ENCODE data around the gene GLIS1.

DNA sequence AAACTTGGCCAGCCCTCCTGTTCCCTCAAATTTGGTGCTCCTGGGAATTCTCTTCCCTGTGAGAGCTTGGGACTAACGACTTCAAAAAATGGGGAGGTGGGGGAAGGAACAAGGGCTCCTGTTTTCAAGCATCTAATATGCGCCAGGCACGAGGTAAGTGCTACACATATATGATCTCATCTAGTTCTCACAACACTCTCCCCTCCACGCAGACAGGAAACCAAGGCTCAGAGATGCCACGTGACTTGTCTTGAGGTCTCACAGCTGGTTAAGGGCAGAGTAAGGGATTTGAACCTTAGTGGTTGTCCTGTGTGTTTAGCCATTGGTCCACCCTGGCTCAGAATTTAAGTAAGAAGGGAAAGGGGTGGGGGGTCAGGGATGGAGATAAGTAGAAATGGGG, 153.8 kb downstream of the GLIS1 start:
- no peak for TF ChIP-seq POLR2A (IDR thresholded peaks at IDR 0.05; ENCODE audit: extremely low read depth, insufficient read length)
- TF ChIP-seq, protein P1, sequence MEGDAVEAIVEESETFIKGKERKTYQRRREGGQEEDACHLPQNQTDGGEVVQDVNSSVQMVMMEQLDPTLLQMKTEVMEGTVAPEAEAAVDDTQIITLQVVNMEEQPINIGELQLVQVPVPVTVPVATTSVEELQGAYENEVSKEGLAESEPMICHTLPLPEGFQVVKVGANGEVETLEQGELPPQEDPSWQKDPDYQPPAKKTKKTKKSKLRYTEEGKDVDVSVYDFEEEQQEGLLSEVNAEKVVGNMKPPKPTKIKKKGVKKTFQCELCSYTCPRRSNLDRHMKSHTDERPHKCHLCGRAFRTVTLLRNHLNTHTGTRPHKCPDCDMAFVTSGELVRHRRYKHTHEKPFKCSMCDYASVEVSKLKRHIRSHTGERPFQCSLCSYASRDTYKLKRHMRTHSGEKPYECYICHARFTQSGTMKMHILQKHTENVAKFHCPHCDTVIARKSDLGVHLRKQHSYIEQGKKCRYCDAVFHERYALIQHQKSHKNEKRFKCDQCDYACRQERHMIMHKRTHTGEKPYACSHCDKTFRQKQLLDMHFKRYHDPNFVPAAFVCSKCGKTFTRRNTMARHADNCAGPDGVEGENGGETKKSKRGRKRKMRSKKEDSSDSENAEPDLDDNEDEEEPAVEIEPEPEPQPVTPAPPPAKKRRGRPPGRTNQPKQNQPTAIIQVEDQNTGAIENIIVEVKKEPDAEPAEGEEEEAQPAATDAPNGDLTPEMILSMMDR (IDR thresholded peaks at IDR 0.05; ENCODE audit: low read depth, low read length): no peak

Data from NB4 (cell line).